ENCODE data around the gene EGF. TPM values are rescaled to one million over a fixed set of nuclear protein-coding genes. Genes with fewer than 3 reads are reported as not detected.

The EGF gene
- 2.1 TPM for total RNA-seq
- polyA plus RNA-seq: not detected

GRCh38 chr4:109912706-109913595, at the start of gene EGF:
EGF (plus strand) TSS chr4:109912883; CDS start chr4:109913336, 453 bp downstream.
- Histone ChIP-seq H3K9me3 (ENCODE audit: control insufficient read depth in 2 of 2, low read length in 2 of 2) (no peaks in the 10 kb centered on the region), H3K4me3 (ENCODE audit: low read depth, low read length) (no peak within 1 kb of the TSS), H3K27me3 (ENCODE audit: control insufficient read depth, insufficient read depth, low read length) (peaks cover 8% of the 10 kb centered on the region), H3K36me3 (ENCODE audit: control insufficient read depth, insufficient read depth, low read length) (no peaks in the 10 kb centered on the region), H3K4me1 (ENCODE audit: control insufficient read depth, insufficient read depth, low read length, poor library complexity, severe bottlenecking) (no peaks in the 10 kb centered on the region), H3K27ac (ENCODE audit: insufficient read depth, low read length, poor library complexity, severe bottlenecking) (no peak within 1 kb of the TSS)
- Mint-ChIP-seq H3K27ac (no peak within 1 kb of the TSS), H3K4me1 (no peaks in the 10 kb centered on the region), H3K27me3 (peaks cover 43% of the 10 kb centered on the region), H3K4me3 (no peak within 1 kb of the TSS), H3K36me3 (no peaks in the 10 kb centered on the region), H3K9me3 (peaks cover 0 to 1% (median 0%) of the 10 kb centered on the region in 7 donors)
- DNase-seq (no peak), ATAC-seq (ENCODE audit: low read depth in 2 of 2) (no peak)

GRCh38 chr4:109864134-109864533, 48.5 kb upstream of the EGF start:
- Mint-ChIP-seq H3K27me3 (no peaks in the 10 kb centered on the region), H3K4me1 (peaks cover 0 to 2% (median 0%) of the 10 kb centered on the region in 4 donors), H3K4me3 (no peak overlapping the region), H3K27ac (no peak overlapping the region), H3K36me3 (peaks cover 6% of the 10 kb centered on the region), H3K9me3 (peaks cover 0 to 21% (median 2%) of the 10 kb centered on the region in 7 donors)
- no peaks in the 10 kb centered on the region for H3K27me3 ChIP-seq (ENCODE audit: control insufficient read depth, insufficient read depth, low read length)
- ATAC-seq (ENCODE audit: low read depth in 2 of 2) (no peak), DNase-seq (no peak)
- no peaks in the 10 kb centered on the region for H3K4me1 ChIP-seq (ENCODE audit: control insufficient read depth, insufficient read depth, low read length, poor library complexity, severe bottlenecking)
- H3K27ac ChIP-seq (ENCODE audit: insufficient read depth, low read length, poor library complexity, severe bottlenecking): no peak overlapping the region
- no peak overlapping the region for H3K4me3 ChIP-seq (ENCODE audit: low read depth, low read length)
- peaks cover 10 to 12% of the 10 kb centered on the region in 2 experiments for H3K9me3 ChIP-seq (ENCODE audit: control insufficient read depth in 2 of 2, low read length in 2 of 2)
- no peaks in the 10 kb centered on the region for H3K36me3 ChIP-seq (ENCODE audit: control insufficient read depth, insufficient read depth, low read length)

DNA sequence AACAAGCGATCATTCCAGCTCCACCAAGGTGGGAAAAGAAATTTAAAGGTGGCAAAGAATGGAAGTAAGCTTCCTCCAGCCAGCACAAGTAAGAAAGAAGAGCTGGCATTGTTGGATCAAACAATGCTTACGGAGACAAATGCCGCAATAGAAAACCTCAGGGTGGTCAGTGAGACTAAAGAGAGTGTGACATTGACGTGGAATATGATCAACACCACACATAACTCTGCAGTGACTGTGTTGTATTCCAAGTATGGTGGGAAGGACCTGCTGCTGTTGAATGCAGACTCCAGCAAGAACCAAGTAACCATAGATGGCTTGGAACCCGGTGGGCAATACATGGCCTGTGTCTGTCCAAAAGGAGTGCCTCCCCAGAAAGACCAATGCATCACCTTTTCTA, 42.6 kb upstream of the EGF start:
- no peak for DNase-seq
- ATAC-seq (ENCODE audit: low read depth in 2 of 2): no peak
- H3K27ac ChIP-seq (ENCODE audit: insufficient read depth, low read length, poor library complexity, severe bottlenecking): no peak overlapping the region
- no peaks in the 10 kb centered on the region for H3K4me1 Mint-ChIP-seq
- peaks cover 4% of the 10 kb centered on the region for H3K36me3 ChIP-seq (ENCODE audit: control insufficient read depth, insufficient read depth, low read length)
- H3K27ac Mint-ChIP-seq: no peak overlapping the region
- no peak overlapping the region for H3K4me3 Mint-ChIP-seq
- H3K4me3 ChIP-seq (ENCODE audit: low read depth, low read length): no peak overlapping the region
- H3K27me3 ChIP-seq (ENCODE audit: control insufficient read depth, insufficient read depth, low read length): no peaks in the 10 kb centered on the region
- no peaks in the 10 kb centered on the region for H3K27me3 Mint-ChIP-seq
- H3K36me3 Mint-ChIP-seq: peaks cover 15% of the 10 kb centered on the region
- peaks cover 0 to 1% (median 0%) of the 10 kb centered on the region in 7 donors for H3K9me3 Mint-ChIP-seq
- H3K9me3 ChIP-seq (ENCODE audit: control insufficient read depth in 2 of 2, low read length in 2 of 2): no peaks in the 10 kb centered on the region
- no peaks in the 10 kb centered on the region for H3K4me1 ChIP-seq (ENCODE audit: control insufficient read depth, insufficient read depth, low read length, poor library complexity, severe bottlenecking)

DNA sequence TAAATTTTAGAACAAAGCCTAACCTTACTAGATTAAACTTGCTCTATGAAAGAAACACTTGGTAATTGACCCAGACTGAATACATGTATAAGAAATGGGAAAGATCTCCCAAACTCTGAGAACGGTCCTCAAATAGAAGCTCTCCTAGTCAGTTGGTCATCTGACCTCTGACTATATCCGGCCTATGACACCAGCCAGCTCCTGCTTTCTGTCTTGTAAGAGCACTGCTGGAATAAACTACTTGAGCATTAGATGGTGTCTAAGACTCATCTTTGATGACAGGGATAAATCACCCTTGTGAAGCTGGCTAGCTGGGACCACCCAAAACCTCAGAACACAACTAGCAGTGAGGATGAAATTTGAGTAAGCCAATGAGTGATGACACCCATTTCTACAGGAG, 40.6 kb upstream of the EGF start:
- Histone ChIP-seq H3K4me3 (ENCODE audit: low read depth, low read length) (no peak overlapping the region), H3K36me3 (ENCODE audit: control insufficient read depth, insufficient read depth, low read length) (peaks cover 4% of the 10 kb centered on the region), H3K4me1 (ENCODE audit: control insufficient read depth, insufficient read depth, low read length, poor library complexity, severe bottlenecking) (no peaks in the 10 kb centered on the region), H3K9me3 (ENCODE audit: control insufficient read depth in 2 of 2, low read length in 2 of 2) (no peaks in the 10 kb centered on the region), H3K27me3 (ENCODE audit: control insufficient read depth, insufficient read depth, low read length) (no peaks in the 10 kb centered on the region), H3K27ac (ENCODE audit: insufficient read depth, low read length, poor library complexity, severe bottlenecking) (no peak overlapping the region)
- Mint-ChIP-seq H3K27me3 (no peaks in the 10 kb centered on the region), H3K4me1 (no peaks in the 10 kb centered on the region), H3K27ac (no peak overlapping the region), H3K9me3 (peaks cover 0 to 1% (median 0%) of the 10 kb centered on the region in 7 donors), H3K4me3 (no peak overlapping the region), H3K36me3 (peaks cover 15% of the 10 kb centered on the region)
- ATAC-seq (ENCODE audit: low read depth in 2 of 2) (no peak), DNase-seq (no peak)

DNA sequence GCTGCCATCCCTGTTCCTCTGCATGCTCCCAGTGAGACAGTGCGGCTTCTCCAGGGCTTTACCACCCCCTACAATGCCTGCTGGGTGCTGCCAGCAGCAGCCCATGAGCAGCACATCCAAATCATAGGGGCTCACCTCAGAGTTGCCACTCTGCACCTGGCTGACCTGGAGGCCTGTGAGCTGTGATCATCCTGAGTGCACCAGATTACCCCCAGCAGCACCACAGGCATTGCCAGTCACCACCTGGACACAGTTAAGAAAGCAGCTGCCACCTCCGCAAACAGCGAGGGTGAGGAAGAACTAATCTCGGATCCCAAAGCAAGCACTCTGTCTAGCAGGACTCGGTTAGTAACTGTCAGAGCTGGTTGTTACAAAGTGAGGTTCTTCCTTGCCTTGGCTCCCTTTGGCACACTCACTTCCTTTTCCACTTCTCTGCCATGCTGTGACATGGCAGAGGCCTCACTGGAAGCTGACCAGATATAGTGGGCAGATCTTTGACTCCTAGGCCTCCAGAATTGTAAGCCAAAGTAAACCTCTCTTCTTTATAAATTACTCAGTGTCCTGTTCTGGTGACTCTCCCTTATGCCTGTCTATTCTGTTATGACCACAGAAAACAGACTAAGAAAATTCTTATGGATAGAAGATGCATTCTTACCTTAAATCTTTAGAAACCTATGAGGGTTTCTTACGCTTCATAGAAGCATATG, 39.6 kb upstream of the EGF start:
- Histone ChIP-seq H3K9me3 (ENCODE audit: control insufficient read depth in 2 of 2, low read length in 2 of 2) (no peaks in the 10 kb centered on the region), H3K4me1 (ENCODE audit: control insufficient read depth, insufficient read depth, low read length, poor library complexity, severe bottlenecking) (no peaks in the 10 kb centered on the region), H3K27ac (ENCODE audit: insufficient read depth, low read length, poor library complexity, severe bottlenecking) (no peak overlapping the region), H3K27me3 (ENCODE audit: control insufficient read depth, insufficient read depth, low read length) (peaks cover 2% of the 10 kb centered on the region), H3K36me3 (ENCODE audit: control insufficient read depth, insufficient read depth, low read length) (peaks cover 4% of the 10 kb centered on the region), H3K4me3 (ENCODE audit: low read depth, low read length) (no peak overlapping the region)
- Mint-ChIP-seq H3K27ac (no peak overlapping the region), H3K4me1 (no peaks in the 10 kb centered on the region), H3K4me3 (no peak overlapping the region), H3K9me3 (peaks cover 0 to 1% (median 0%) of the 10 kb centered on the region in 7 donors), H3K36me3 (peaks cover 10% of the 10 kb centered on the region), H3K27me3 (no peaks in the 10 kb centered on the region)
- ATAC-seq (ENCODE audit: low read depth in 2 of 2) (no peak), DNase-seq (no peak)

DNA sequence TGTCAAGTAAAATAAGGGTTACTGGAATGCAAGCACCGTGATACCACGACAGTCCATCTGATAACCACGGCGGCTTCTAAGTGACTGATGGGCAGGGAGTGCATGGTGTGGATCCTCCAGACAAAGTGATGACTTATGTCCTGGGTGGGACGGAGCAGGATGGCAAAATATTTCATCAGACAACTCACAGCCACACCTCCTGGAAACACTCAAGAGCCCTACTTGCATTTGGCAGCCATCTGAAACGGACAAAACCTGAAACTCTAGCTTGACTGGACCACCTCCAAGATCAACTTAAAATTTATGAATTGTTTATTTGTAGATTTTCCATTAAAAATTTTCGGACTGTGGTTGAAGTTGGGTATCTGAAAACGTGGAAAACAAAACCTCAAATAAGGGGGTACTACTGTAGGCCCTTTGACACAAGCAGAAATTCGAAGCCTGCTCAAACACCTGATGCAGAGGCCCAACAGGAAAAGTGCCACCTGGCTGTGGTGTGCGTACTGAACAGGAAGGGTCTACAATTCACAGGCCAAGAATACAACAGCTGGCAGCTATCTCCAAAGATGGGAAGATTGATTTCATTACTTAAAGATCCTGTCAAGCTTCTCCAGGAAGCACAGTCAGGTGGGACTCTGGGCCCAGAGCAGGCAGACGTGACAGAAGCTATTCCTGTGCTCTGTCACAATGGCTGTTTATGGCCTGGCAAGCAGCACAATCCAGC, 38.7 kb upstream of the EGF start:
- peaks cover 6% of the 10 kb centered on the region for H3K27me3 Mint-ChIP-seq
- H3K4me3 Mint-ChIP-seq: no peak overlapping the region

DNA sequence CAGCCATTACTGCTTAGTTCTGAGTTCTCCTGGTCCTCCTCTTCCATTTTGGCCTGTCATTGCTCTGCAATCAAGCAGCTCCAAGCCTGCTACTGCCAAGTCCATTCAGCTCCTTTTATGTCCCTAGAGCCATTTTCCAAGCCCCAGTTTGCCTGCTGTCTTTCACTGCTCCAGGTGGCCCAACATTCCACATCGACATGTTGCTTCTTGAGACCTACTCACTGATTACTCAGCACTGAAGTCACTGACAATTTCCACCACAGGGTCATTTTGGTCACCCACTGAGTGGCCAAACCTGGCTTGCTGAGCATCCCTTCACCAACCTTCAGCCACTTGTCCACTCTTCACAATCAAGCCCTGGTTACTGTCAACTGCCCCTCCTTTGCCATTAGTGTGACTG, 37.6 kb upstream of the EGF start:
- Histone ChIP-seq H3K4me1 (ENCODE audit: control insufficient read depth, insufficient read depth, low read length, poor library complexity, severe bottlenecking) (no peaks in the 10 kb centered on the region), H3K9me3 (ENCODE audit: control insufficient read depth in 2 of 2, low read length in 2 of 2) (no peaks in the 10 kb centered on the region), H3K27me3 (ENCODE audit: control insufficient read depth, insufficient read depth, low read length) (peaks cover 6% of the 10 kb centered on the region), H3K36me3 (ENCODE audit: control insufficient read depth, insufficient read depth, low read length) (no peaks in the 10 kb centered on the region), H3K4me3 (ENCODE audit: low read depth, low read length) (no peak overlapping the region), H3K27ac (ENCODE audit: insufficient read depth, low read length, poor library complexity, severe bottlenecking) (no peak overlapping the region)
- H3K27me3 Mint-ChIP-seq: peaks cover 8% of the 10 kb centered on the region
- H3K4me3 Mint-ChIP-seq: no peak overlapping the region
- H3K9me3 Mint-ChIP-seq: peaks cover 0 to 1% (median 0%) of the 10 kb centered on the region in 7 donors
- DNase-seq: no peak
- no peaks in the 10 kb centered on the region for H3K4me1 Mint-ChIP-seq
- H3K27ac Mint-ChIP-seq: no peak overlapping the region
- H3K36me3 Mint-ChIP-seq: peaks cover 3% of the 10 kb centered on the region
- no peak for ATAC-seq (ENCODE audit: low read depth in 2 of 2)

More for the DNA sequence above, 38.7 kb upstream of the EGF start:
- Histone ChIP-seq H3K36me3 (ENCODE audit: control insufficient read depth, insufficient read depth, low read length) (peaks cover 4% of the 10 kb centered on the region), H3K27ac (ENCODE audit: insufficient read depth, low read length, poor library complexity, severe bottlenecking) (no peak overlapping the region), H3K4me1 (ENCODE audit: control insufficient read depth, insufficient read depth, low read length, poor library complexity, severe bottlenecking) (no peaks in the 10 kb centered on the region), H3K4me3 (ENCODE audit: low read depth, low read length) (no peak overlapping the region), H3K27me3 (ENCODE audit: control insufficient read depth, insufficient read depth, low read length) (peaks cover 5% of the 10 kb centered on the region), H3K9me3 (ENCODE audit: control insufficient read depth in 2 of 2, low read length in 2 of 2) (no peaks in the 10 kb centered on the region)
- Mint-ChIP-seq H3K4me1 (no peaks in the 10 kb centered on the region), H3K27ac (no peak overlapping the region), H3K36me3 (peaks cover 10% of the 10 kb centered on the region), H3K9me3 (peaks cover 0 to 1% (median 0%) of the 10 kb centered on the region in 7 donors)
- no peak for DNase-seq
- ATAC-seq (ENCODE audit: low read depth in 2 of 2): no peak
